GM12872 (cell line): ENCODE data around the gene CAPG.

Experiments
- TF ChIP-seq, protein P1 (sequence below): IDR thresholded peaks from 3 replicates; pipeline ENCODE4 v1.5.1; 2011; ENCODE audit warnings: low read depth, mild to moderate bottlenecking, low read length, moderate library complexity; ENCODE audit not compliant: insufficient read depth

The CAPG gene

DNA sequence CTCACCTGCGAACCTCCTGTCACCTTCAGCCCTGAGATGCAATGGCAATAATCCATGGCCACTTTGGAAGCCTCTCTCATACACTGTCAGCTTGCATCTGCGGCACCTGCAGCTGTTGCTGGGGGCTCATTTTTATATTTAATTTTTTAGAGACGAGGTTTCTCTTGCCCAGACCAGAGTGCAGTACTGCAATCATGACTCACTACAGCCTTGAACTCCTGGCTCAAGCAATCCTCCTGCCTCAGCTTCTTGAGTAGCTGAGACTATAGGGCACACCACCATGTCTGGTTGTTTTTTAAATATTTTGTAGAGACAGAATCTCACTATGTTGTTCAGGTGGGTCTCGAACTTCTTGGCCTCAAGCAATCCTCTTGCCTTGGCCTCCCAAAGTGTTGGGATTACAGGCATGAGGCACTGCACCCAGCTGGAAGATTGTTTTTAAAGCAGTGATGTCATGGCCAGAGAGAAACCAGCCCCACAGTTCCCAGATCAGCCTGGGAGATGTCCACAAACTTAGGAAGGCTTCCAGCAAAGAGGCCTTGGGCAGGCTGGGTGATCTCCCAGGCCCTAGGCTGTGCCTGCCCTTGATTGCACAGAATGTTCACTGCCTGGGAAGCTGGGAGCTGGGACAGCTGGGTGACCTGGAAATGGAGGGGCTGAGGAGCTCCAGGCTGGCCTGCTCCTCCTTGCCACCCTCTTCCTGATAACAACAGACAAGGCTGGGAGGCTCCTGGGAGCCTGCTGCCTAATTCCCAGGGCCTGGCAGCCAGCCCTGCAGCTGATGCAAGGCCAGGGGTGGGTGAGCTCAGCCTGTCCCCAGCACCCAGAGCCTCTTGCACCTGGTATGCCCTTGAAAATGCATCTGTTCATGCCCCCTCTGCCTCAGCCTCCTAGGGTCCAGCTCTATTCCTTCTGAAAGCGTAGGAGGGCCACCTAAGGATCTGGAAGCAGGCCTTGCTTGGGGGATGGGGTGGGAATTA, 35.4 kb upstream of the CAPG start:
- TF ChIP-seq, protein P1, sequence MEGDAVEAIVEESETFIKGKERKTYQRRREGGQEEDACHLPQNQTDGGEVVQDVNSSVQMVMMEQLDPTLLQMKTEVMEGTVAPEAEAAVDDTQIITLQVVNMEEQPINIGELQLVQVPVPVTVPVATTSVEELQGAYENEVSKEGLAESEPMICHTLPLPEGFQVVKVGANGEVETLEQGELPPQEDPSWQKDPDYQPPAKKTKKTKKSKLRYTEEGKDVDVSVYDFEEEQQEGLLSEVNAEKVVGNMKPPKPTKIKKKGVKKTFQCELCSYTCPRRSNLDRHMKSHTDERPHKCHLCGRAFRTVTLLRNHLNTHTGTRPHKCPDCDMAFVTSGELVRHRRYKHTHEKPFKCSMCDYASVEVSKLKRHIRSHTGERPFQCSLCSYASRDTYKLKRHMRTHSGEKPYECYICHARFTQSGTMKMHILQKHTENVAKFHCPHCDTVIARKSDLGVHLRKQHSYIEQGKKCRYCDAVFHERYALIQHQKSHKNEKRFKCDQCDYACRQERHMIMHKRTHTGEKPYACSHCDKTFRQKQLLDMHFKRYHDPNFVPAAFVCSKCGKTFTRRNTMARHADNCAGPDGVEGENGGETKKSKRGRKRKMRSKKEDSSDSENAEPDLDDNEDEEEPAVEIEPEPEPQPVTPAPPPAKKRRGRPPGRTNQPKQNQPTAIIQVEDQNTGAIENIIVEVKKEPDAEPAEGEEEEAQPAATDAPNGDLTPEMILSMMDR = no peak

DNA sequence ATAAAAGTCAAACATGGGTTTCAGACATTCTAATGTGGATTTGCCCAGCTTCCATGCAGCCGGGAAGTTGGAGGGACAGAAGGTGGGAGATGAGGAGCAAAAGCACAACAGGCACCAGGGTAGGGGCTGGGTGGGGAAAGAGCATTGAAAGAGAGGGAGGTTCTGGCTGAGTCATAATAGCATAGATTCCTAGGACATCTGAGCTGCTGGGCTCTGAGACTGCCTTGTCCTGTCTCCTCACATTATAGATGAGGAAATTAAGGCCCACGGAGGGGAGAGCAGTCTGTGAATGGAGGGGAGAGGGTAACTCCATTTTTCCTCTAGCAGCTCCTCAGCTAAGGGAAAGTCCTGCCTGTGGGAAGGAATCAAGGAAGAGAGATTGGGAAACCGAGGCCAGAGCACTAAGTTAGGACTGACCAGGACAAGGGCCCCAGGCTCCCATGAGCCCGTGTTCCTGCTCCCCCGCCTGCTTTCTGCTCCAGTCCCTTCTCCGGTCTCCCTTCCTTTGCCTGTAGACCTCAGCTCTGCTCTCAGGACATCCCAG, 34.5 kb upstream of the CAPG start:
- TF ChIP-seq, protein P1 = no peak

DNA sequence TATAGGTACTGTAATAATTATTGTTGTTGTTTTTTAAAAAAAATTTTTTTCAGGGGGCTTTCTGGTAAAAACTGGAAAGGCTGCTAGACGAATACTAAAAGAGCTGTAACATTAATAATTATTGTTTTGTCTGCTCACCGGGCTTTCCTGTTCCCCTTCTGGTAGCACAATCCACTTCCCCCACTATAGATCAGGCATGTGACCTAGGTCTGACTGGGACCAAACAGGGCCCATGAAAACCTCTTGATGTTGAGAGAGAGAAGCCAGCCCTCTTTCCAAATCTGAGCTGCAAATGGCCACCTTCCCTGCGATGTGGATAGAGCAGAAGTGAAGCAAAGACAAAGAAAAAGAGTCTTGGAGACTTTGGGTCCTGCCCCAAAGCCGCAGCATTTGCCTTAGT, 31.7 kb upstream of the CAPG start:
- TF ChIP-seq, protein P1 = no peak

DNA sequence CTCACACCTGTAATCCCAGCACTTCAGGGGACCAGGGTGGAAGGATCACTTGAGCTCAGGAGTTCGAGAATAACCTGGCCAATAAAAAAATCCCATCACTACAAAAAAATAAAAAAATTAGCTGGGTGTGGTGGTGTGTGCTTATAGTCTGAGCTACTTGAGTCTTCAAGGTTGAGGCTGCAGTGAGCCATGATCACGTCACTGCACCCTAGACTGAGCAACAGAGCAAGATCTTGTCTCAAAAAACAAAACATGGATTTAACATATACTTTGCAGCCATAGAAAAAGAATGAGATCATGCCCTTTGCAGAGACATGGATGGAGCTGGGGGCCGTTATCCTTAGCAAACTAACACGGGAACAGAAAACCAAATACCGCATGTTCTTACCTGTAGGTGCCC, 30.6 kb upstream of the CAPG start:
- TF ChIP-seq, protein P1 = no peak

DNA sequence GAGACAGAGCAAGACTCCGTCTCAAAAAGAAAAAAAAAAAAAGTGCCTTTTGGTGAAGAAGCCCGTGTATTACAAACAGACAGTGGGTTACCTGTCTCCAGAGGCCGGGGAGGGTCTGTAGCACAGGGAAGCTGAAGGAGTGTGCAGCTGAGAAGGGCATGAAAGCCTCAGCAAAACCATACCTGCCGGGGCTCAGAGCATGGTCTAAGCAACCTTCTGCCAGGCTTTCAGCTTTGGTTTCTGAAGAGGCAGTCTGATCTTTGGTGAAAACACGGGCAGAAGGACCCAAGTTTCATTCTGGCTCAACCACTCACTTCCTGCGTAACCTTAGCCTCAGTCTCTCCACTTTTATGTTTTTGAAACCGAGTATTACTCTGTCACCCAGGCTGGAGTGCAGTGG, 29.8 kb upstream of the CAPG start:
- TF ChIP-seq, protein P1 = no peak

DNA sequence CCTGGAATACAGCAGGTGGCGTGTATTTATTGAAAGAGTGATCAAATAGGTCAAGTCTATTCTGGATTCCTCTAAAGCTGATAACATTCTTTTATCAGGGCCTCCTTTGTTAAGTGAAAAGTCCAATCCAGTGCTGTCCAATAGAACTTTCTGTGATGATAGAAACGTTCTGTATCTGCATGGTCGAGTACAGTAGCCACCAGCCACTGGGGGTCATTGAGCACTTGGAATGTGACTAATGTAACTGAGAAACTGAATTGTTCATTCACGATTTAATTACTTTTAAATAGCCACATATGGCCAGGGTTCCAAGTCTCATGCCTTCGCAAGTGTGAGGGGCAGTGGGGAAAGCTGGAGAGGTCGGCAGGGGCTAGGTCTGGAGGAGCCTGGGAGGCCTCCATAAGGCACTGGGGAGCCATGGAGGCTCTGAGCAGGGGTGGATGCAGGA, 28.9 kb upstream of the CAPG start:
- TF ChIP-seq, protein P1 = no peak

DNA sequence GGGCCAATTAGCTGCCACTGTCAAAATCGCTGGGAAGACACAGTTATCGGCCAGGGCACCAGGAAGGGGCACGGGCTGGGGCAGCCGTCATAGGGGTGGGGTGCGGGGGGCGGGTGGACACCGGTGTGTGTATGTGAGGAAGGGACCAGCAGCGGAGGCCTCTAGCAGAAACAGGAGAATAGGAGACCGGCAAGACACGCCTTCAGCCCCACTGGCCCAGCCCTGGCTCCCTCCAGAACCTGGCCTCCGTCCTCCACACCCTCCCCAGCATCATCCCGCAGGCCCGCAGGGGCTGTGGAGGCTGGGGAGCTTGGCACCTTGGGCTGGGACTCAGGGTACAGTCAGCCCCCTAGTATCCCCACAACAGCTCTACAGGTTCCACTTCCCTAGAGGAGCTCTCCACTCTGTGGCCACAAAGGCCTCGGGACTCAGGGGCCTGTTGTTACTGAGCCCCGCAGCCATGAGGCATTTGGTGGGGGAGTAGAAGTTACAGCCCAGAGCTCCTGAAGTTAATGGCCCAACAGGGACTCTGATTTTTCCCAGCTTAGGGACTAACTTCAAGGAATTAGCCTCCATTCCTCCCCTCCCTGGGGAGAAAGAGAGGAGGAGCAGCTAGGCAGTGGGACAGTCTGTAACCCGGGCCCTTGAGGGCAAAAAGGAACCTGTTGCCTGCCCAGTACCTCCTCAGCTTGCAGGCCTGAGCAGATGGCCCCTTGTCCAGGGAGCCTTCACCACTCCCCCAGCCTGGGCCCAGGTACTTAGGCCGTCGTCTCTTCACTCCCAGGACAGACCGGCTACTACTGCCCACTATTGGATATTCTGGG, 28.2 kb upstream of the CAPG start:
- TF ChIP-seq, protein P1 = no peak
